KG1 (cell line): ENCODE measurements around the gene CENPH.
"Not testable (repeated sequence)": the region's sequence is repeated elsewhere in the genome, so short reads cannot be mapped to it uniquely, and the experiment has no call there.

Experiments
- DNase-seq: peaks from one replicate; lab custom pipeline; 2025; lab: John Stamatoyannopoulos, UW

CENPH gene

GRCh38 chr5:69189162-69190086 lies at the start of gene CENPH:
Gene CENPH, plus strand, starts transcription at chr5:69189583. Its CDS starts 52 bp downstream, at chr5:69189635.
- DNase-seq = peak; percentile 96

GRCh38 chr5:69140239-69140638 lies 49.1 kb upstream of the CENPH start:
- not testable (repeated sequence) for DNase-seq

GRCh38 chr5:69140827-69141226 lies 48.6 kb upstream of the CENPH start:
- no peak for DNase-seq

- DNase-seq = not testable (repeated sequence)
These were observed 40.8 kb upstream of the CENPH start for GRCh38 chr5:69148576-69148975.

- DNase-seq = no peak
These were observed 40.3 kb upstream of the CENPH start for GRCh38 chr5:69148981-69149675.

- no peak for DNase-seq
These were observed 39.7 kb upstream of the CENPH start for GRCh38 chr5:69149676-69150010.

GRCh38 chr5:69152731-69153130 lies 36.7 kb upstream of the CENPH start:
- DNase-seq = no peak

- no peak for DNase-seq
These were observed 32.9 kb upstream of the CENPH start for GRCh38 chr5:69156456-69156855.

GRCh38 chr5:69158039-69158438 lies 31.3 kb upstream of the CENPH start:
- no peak for DNase-seq

GRCh38 chr5:69160651-69161050 lies 28.7 kb upstream of the CENPH start:
- DNase-seq = no peak

- DNase-seq = peak; percentile 93
These were observed 22.5 kb upstream of the CENPH start, which contains the start of gene CCNB1 for GRCh38 chr5:69166686-69167492. Gene CCNB1, plus strand, starts transcription at chr5:69167150. Its CDS starts 113 bp downstream, at chr5:69167263.

- no peak for DNase-seq
These were observed 21.9 kb upstream of the CENPH start for GRCh38 chr5:69167493-69167855.

GRCh38 chr5:69167929-69168328 lies 21.5 kb upstream of the CENPH start:
- no peak for DNase-seq

- DNase-seq = no peak
These were observed 18.9 kb upstream of the CENPH start for GRCh38 chr5:69170495-69170894.

- DNase-seq = no peak
These were observed 18.4 kb upstream of the CENPH start for GRCh38 chr5:69170969-69171368.

GRCh38 chr5:69181659-69182293 lies 7.6 kb upstream of the CENPH start:
- not testable (repeated sequence) for DNase-seq

- no peak for DNase-seq
These were observed 4.8 kb upstream of the CENPH start for GRCh38 chr5:69184621-69185020.

GRCh38 chr5:69187342-69187741 lies 2.0 kb upstream of the CENPH start:
- no peak for DNase-seq

- no peak for DNase-seq
These were observed 597 bp upstream of the CENPH start for GRCh38 chr5:69188811-69189161.

- no peak for DNase-seq
These were observed 13.1 kb downstream of the CENPH start for GRCh38 chr5:69202497-69202896.

- DNase-seq = no peak
These were observed 17.3 kb downstream of the CENPH start for GRCh38 chr5:69206528-69207190.
